Measurements from ENCODE around the gene SH3BP5L.
A peak's percentile ranks its signal among the peaks of the same experiment; 100 is the strongest.
"Not testable (repeated sequence)": the region's sequence is repeated elsewhere in the genome, so short reads cannot be mapped to it uniquely, and the experiment has no call there.

SH3BP5L gene

DNA sequence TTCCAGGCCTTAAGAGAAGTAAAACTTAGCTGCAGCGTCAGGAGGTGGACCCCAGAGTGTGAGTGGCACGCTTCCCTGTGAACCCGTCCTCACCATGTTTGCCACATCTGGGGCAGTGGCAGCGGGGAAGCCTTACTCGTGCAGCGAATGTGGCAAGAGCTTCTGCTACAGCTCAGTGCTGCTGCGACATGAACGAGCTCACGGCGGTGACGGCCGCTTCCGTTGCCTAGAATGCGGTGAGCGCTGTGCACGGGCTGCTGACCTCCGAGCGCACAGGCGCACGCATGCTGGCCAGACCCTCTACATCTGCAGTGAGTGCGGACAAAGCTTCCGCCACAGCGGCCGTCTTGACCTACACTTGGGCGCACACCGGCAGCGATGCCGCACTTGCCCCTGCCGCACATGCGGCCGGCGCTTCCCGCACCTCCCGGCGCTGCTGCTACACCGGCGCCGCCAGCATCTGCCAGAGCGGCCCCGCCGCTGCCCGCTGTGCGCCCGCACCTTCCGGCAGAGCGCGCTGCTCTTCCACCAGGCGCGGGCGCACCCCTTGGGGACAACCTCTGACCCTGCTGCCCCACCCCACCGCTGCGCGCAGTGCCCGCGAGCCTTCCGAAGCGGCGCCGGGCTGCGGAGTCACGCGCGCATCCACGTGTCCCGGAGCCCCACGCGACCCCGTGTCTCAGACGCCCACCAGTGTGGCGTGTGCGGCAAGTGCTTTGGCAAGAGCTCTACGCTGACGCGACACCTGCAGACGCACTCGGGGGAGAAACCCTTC, 21.7 kb upstream of the SH3BP5L start:
- DNase-seq (ENCODE audit: low spot score) = no peak
- Mint-ChIP-seq H3K27me3 (ENCODE audit: low read depth) (no peaks in the 10 kb centered on the region), H3K27ac (no peak overlapping the region), H3K4me3 (no peak overlapping the region), H3K4me1 (ENCODE audit: low read depth) (no peaks in the 10 kb centered on the region), H3K9me3 (no peaks in the 10 kb centered on the region), H3K36me3 (ENCODE audit: low read depth) (peaks cover 29% of the 10 kb centered on the region)

DNA sequence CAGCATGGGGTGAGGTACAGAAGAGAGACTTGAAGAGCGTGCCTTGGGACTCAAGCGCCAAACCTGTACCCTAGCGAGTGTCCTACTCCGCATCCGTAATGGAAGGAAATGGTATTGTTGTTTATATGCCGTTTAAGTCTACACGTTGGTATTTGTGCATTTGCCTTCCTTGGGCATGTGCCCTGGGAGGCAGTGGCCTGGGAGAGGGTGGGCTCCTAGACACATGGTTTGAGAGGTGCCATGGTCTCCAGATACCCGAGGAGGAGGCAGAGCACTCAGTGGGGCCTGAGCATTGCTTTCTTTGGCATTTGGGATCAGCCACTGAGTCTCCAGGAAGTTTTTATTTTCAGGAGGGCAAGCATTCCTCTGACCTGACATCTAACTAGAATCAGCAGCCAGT, 18.8 kb upstream of the SH3BP5L start:
- no peak for DNase-seq (ENCODE audit: low spot score)
- H3K27ac Mint-ChIP-seq = no peak overlapping the region
- no peaks in the 10 kb centered on the region for H3K9me3 Mint-ChIP-seq
- H3K4me3 Mint-ChIP-seq = no peak overlapping the region
- H3K36me3 Mint-ChIP-seq (ENCODE audit: low read depth) = peaks cover 26% of the 10 kb centered on the region
- no peaks in the 10 kb centered on the region for H3K27me3 Mint-ChIP-seq (ENCODE audit: low read depth)
- peaks cover 17% of the 10 kb centered on the region for H3K4me1 Mint-ChIP-seq (ENCODE audit: low read depth)

DNA sequence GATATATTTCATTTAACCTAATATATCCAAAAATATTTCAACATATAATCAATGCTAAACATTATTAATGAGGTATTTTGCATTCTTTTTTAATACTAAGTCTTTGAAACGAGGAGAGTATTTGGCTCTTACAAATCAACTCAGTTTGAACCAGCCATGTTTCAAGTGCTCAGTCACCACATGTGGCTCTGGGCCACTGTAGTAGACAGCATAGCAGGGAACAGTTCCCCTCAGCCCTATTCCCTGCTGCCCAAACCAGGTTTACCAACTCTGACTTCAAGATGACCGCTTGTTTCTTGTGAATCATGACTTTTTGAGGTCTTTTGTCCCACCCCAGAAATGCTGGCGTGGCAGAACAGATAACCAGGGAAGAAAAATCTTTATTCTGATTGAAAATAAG, 18.0 kb upstream of the SH3BP5L start:
- H3K27me3 Mint-ChIP-seq (ENCODE audit: low read depth) = no peaks in the 10 kb centered on the region
- H3K27ac Mint-ChIP-seq = no peak overlapping the region
- H3K9me3 Mint-ChIP-seq = no peaks in the 10 kb centered on the region
- H3K4me1 Mint-ChIP-seq (ENCODE audit: low read depth) = peaks cover 19% of the 10 kb centered on the region
- no peak overlapping the region for H3K4me3 Mint-ChIP-seq
- no peak for DNase-seq (ENCODE audit: low spot score)
- H3K36me3 Mint-ChIP-seq (ENCODE audit: low read depth) = peaks cover 22% of the 10 kb centered on the region

DNA sequence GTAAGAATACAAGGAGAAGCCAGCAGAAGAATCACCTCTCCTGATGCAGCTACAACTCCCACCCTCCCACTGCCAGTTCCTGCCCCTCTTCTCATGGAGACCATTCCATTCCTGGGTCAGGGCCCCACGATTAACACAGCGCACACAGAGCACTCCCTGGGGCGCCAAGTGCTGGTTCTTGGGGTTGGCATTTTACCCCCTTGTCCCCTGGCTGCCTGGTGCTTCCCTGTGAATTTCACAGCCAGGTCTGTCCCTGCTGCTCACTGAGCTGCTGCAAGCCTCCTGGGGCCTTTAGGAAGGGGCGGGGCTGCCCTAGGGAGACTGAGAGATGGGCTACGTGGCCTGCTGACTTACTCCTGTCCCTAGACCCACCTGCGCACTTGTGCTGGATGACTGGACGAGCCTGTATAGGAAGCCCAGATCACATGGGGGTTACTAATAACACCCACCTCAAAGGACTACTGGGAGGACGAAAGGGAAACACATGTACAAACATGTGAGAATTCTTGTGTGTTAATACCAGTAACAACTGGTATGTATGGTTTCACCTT, 17.1 kb upstream of the SH3BP5L start:
- Mint-ChIP-seq H3K27ac (no peak overlapping the region), H3K4me3 (no peak overlapping the region), H3K36me3 (ENCODE audit: low read depth) (peaks cover 21% of the 10 kb centered on the region), H3K27me3 (ENCODE audit: low read depth) (no peaks in the 10 kb centered on the region), H3K9me3 (no peaks in the 10 kb centered on the region), H3K4me1 (ENCODE audit: low read depth) (peaks cover 19% of the 10 kb centered on the region)
- no peak for DNase-seq (ENCODE audit: low spot score)

DNA sequence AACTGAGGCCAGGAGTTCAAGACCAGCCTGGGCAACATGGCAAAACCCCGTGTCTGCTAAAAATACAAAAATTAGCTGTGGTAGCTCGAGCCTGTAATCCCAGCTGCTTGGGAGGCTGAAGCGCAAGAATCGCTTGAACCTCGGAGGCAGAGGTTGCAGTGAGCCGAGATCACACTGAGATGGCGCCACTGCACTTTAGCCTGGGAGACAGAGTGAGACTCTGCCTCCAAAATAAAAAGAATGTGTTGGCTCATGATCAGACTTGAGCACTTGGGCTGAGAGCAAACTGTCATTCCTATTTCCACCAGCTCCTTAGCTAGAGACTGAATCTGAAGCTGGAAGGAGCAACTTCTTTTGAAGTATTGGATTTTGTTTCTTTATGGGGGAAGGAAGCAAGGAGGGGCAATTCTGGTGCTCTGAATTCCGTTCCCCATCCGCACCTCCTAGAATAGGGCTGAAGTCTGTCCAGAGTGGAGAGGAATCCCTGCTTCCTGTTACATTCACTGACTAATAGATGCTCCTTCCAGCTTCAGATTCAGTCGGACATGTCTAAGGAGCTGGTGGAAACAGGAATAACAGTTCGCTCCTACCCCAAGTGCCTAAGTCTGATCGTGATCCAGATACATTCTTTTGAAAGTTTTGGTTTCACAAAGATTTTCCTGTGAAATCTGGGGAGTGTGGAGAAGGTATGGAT, 16.1 kb upstream of the SH3BP5L start:
- Mint-ChIP-seq H3K9me3 (no peaks in the 10 kb centered on the region), H3K36me3 (ENCODE audit: low read depth) (peaks cover 18% of the 10 kb centered on the region), H3K4me3 (no peak overlapping the region), H3K27ac (no peak overlapping the region), H3K27me3 (ENCODE audit: low read depth) (no peaks in the 10 kb centered on the region), H3K4me1 (ENCODE audit: low read depth) (peaks cover 19% of the 10 kb centered on the region)
- DNase-seq (ENCODE audit: low spot score) = no peak

DNA sequence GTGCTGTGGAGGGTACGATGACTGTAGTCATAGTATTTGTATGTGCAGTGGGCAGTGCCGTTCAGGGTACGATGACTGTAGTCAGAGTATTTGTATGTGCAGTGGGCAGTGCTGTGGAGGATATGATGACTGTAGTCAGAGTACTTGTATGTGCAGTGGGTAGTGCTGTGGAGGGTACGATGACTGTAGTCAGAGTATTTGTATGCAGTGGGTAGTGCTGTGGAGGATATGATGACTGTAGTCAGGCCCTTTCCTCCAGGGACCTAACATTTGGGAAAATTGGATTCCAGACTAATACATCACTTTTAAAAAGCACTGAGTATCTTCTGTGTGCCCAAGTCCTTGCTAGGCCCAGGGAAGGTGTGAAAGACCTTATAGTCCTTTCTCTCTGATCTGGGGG, 15.2 kb upstream of the SH3BP5L start:
- H3K27me3 Mint-ChIP-seq (ENCODE audit: low read depth) = no peaks in the 10 kb centered on the region
- peak overlapping the region; percentile 3 for H3K4me3 Mint-ChIP-seq
- peaks cover 14% of the 10 kb centered on the region for H3K36me3 Mint-ChIP-seq (ENCODE audit: low read depth)
- no peaks in the 10 kb centered on the region for H3K9me3 Mint-ChIP-seq
- DNase-seq (ENCODE audit: low spot score) = no peak
- peaks cover 19% of the 10 kb centered on the region for H3K4me1 Mint-ChIP-seq (ENCODE audit: low read depth)
- H3K27ac Mint-ChIP-seq = no peak overlapping the region

DNA sequence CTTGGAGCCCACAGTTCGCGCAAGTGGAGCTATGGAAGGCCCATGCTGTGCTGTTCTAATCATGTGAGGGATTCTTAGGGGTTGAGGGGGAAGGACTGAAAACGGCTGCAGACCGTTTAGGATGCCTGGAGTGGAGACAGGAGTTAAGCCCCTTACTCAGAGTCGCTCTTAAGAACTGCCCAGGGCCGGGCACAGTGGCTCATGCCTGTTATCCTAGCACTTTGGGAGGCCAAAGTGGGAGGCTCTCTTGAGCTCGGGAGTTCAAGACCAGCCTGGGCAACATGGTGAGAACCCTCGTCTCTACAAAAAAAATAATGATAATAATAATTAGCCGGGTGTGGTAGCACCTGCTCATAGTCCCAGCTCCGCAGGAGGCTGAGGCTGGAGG, 13.4 kb upstream of the SH3BP5L start:
- no peaks in the 10 kb centered on the region for H3K27me3 Mint-ChIP-seq (ENCODE audit: low read depth)
- H3K4me3 Mint-ChIP-seq = no peak overlapping the region
- H3K36me3 Mint-ChIP-seq (ENCODE audit: low read depth) = peaks cover 2% of the 10 kb centered on the region

DNA sequence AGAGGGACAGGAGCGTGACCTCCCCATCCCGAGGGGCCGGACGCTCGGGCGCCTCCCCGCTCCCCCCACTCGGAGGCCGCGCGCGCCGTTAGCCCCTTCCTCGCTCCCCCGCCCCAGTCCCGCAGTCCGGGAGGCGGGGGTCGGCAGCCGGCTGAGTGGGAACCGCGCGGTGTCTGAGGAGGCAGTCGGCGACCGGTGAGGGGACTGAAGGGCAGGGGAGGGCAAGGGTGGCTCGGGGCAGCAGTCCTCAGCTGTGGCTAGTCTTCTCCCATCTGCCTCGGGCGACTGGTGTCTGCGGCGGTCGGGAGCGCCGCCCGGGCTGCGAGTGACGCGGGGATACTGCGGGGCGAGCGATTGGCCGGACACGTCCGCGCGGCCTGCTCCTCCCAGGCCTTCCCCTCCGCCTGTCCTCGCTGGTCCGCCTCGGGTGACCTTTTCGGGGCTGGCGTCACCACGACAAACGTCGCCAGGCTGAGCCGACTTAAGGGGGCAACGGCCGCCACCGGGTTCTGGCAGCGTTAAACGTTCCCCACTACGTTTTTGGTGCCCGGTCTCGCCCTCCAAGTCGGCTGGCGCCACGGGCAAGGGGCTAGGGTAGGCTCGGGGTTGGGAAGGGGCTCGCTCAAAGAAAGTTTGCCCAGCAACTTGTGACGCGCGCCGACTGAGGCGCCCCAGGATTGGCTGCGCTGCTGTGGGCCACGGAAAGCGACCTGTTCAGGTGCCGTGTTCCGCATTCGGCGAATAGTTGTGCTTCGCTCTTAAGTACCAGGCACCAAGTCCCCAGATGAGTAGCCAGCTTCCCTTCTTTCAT, 12.8 kb upstream of the SH3BP5L start:
- H3K4me1 Mint-ChIP-seq (ENCODE audit: low read depth) = peaks cover 19% of the 10 kb centered on the region
- no peaks in the 10 kb centered on the region for H3K9me3 Mint-ChIP-seq
- no peaks in the 10 kb centered on the region for H3K36me3 Mint-ChIP-seq (ENCODE audit: low read depth)
- no peaks in the 10 kb centered on the region for H3K27me3 Mint-ChIP-seq (ENCODE audit: low read depth)
- peak overlapping the region; percentile 94 for H3K27ac Mint-ChIP-seq
- peak; percentile 82 for DNase-seq (ENCODE audit: low spot score)
- no peak overlapping the region for H3K4me3 Mint-ChIP-seq

More for the DNA sequence above, 13.4 kb upstream of the SH3BP5L start:
- Mint-ChIP-seq H3K9me3 (no peaks in the 10 kb centered on the region), H3K27ac (peak overlapping the region; percentile 94), H3K4me1 (ENCODE audit: low read depth) (peaks cover 19% of the 10 kb centered on the region)
- no peak for DNase-seq (ENCODE audit: low spot score)

DNA sequence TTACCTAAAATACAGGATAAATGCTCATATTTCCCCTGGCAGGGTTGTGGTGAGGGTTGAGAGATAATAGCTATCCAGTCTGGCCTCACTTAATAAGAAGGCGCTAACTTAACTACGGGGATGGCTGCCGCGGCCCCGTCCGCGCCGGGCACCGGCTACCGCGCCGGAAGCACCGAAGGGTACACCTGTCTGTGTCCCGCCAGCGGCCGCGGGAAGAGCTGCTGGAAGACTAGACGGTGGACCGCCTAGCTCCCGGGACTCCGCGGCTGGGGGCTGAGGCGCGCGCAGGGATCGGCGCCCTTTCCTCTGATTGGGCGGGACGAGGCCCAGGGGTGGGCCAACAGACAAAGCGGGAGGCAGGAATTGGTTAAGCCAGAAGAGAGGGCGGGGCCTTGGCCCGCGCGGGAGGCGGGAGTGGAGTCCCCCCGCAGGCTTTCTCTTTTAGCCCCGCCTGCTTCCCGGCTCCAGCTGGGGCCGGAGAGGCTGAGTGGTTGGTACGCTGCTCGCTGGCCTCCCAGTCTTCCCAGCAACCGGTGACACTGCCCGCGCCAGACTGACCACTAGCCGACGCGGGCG, 12.2 kb upstream of the SH3BP5L start, which contains the start of gene ZNF672:
Gene ZNF672 (plus strand): TSS at position 444 of the 576 bp plus-strand sequence. CDS start 9,051 bp downstream, outside the sequence.
- peaks cover 21% of the 10 kb centered on the region for H3K4me1 Mint-ChIP-seq (ENCODE audit: low read depth)
- peak; percentile 94 for DNase-seq (ENCODE audit: low spot score)
- H3K9me3 Mint-ChIP-seq = no peaks in the 10 kb centered on the region
- peak within 1 kb of the TSS; percentile 94 for H3K27ac Mint-ChIP-seq
- H3K27me3 Mint-ChIP-seq (ENCODE audit: low read depth) = peaks cover 3% of the 10 kb centered on the region
- no peaks in the 10 kb centered on the region for H3K36me3 Mint-ChIP-seq (ENCODE audit: low read depth)
- H3K4me3 Mint-ChIP-seq = no peak within 1 kb of the TSS

DNA sequence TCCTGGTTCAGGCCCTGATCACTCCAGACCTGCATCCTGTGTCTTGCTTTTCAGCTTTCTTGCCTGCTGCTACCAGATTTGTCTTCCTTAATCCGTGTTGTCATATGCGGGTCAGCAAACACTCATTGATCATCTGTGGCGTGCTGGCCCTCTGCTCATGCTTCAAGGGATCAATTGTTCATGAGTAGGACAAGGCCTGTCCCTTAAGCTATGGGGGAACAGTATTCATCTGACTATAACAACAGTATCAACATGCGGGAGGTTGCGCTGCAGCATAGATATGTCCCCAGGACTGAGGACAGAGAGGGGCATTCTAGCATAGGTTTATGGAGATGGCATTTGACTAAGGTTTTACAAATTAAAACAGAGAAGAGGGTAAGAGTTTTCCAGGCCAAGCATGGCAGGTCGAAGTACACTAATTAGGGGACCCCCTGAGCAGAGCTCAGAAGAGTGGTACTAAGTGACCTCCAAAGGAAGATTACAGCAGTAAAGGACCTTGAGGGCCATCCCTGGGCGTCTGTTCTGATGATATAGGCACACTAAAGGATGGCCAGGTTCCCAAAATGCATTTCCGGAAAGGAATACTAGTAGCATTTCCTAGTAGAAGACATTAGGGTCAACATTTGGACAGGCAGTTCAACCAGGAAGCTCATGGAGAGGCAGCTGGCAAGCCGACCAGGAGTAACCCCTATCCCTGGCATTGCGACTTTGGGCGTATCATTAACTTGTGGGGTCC, 11.5 kb upstream of the SH3BP5L start:
- Mint-ChIP-seq H3K4me3 (no peak overlapping the region), H3K9me3 (no peaks in the 10 kb centered on the region), H3K36me3 (ENCODE audit: low read depth) (no peaks in the 10 kb centered on the region), H3K27ac (no peak overlapping the region), H3K27me3 (ENCODE audit: low read depth) (peaks cover 3% of the 10 kb centered on the region), H3K4me1 (ENCODE audit: low read depth) (peaks cover 20% of the 10 kb centered on the region)
- DNase-seq (ENCODE audit: low spot score) = no peak

DNA sequence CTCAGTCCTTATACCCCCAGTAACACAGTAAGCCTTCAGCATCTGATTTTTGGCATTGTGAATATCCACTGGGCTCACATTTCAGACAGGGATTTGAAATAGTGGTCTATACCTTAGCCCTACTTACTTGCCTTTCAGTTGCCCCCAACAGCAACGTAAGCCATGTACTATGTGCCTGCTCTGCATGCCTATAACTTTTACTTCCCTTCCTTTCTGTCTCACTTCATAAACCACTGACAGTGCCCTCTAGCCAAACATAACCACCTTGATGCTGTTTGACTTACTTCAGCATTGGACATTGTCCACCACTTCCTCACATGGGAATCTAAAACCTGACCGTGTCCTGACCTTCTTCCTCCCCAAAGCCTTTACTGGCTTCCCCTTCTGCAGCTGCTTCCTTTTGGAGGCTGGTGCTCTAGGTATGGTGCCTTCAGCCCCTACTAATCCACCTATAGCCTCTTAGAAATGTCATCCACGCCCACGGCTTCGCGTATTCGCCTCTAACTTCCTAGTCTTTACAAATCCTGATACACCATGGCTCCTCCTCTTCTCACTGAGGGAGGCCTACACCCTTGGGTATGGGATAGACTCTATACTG, 8.7 kb upstream of the SH3BP5L start:
- no peaks in the 10 kb centered on the region for H3K9me3 Mint-ChIP-seq
- no peak for DNase-seq (ENCODE audit: low spot score)
- H3K27me3 Mint-ChIP-seq (ENCODE audit: low read depth) = peaks cover 5% of the 10 kb centered on the region
- H3K27ac Mint-ChIP-seq = no peak overlapping the region
- H3K4me3 Mint-ChIP-seq = no peak overlapping the region
- no peaks in the 10 kb centered on the region for H3K36me3 Mint-ChIP-seq (ENCODE audit: low read depth)
- H3K4me1 Mint-ChIP-seq (ENCODE audit: low read depth) = peaks cover 4% of the 10 kb centered on the region

DNA sequence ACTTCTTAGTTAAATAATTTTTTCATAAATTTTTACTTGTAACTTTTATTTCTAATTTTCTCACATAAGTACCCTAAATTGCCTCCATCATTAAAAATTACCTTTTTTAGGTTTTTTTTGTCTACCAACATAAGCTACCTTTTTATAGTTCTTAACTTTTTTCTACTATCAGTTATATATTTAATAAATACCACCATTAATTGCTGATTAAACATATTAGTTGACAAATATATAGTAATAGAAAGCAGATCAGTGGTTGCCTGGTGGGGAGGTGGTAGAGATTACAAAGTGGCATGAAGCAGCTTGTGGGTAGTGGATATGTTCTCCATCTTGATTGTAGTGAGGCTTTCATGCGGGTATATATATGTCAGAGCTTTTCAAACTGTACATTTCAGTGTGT, 6.1 kb upstream of the SH3BP5L start:
- Mint-ChIP-seq H3K4me3 (no peak overlapping the region), H3K27me3 (ENCODE audit: low read depth) (peaks cover 5% of the 10 kb centered on the region), H3K9me3 (no peaks in the 10 kb centered on the region)

DNA sequence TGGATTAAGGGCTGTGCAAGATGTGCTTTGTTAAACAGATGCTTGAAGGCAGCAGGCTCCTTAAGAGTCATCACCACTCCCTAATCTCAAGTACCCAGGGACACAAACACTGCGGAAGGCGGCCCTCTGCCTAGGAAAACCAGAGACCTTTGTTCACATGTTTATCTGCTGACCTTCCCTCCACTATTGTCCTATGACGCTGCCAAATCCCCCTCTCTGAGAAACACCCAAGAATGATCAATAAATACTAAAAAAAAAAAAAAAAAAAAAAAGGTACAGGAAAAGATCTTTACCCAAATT, 5.0 kb upstream of the SH3BP5L start:
- H3K36me3 Mint-ChIP-seq (ENCODE audit: low read depth); H3K9me3 Mint-ChIP-seq; H3K27me3 Mint-ChIP-seq (ENCODE audit: low read depth); H3K27ac Mint-ChIP-seq; DNase-seq (ENCODE audit: low spot score); H3K4me3 Mint-ChIP-seq: not testable (repeated sequence)
- H3K4me1 Mint-ChIP-seq (ENCODE audit: low read depth) = peaks cover 10% of the 10 kb centered on the region

More for the DNA sequence above, 6.1 kb upstream of the SH3BP5L start:
- DNase-seq (ENCODE audit: low spot score) = no peak
- Mint-ChIP-seq H3K36me3 (ENCODE audit: low read depth) (no peaks in the 10 kb centered on the region), H3K4me1 (ENCODE audit: low read depth) (peaks cover 4% of the 10 kb centered on the region), H3K27ac (no peak overlapping the region)
